MCF 10A (cell line): ENCODE results near the gene WWOX. TPM values are rescaled to one million over a fixed set of nuclear protein-coding genes. Genes with fewer than 3 reads are reported as not detected.

Source experiments
- BruUV-seq: library from RNA; stranded (reverse); fragments of 400-500 nt; replicated peaks from 2 replicates; lab custom pipeline; 2021; lab: Mats Ljungman, UMichigan
- CTCF ChIA-PET: fragments of 300-600 bp; sonication (Branson Sonifier 250); formaldehyde crosslinking; extraction: SDS; loops from one replicate; lab custom pipeline; 2021; ENCODE audit warnings: antibody characterized with exemption, inconsistent platforms; lab: Yijun Ruan, JAX
- POLR2A ChIA-PET: fragments of 300-600, 350-650 bp; sonication (Branson Sonifier 250); formaldehyde crosslinking; extraction: SDS; loops from one replicate; lab custom pipeline; 2020; ENCODE audit warnings: antibody characterized with exemption, inconsistent platforms; lab: Yijun Ruan, JAX
- DNase-seq: peaks from one replicate; pipeline ENCODE4 v3.0.0-alpha.2; 2018; ENCODE audit not compliant: unreplicated experiment
- H3K27ac Mint-ChIP-seq: one replicate; pipeline ENCODE4 v1.8.0; 2022; ENCODE audit warnings: mild to moderate bottlenecking, low read depth, mixed read lengths; ENCODE audit not compliant: unreplicated experiment
- H3K27me3 Mint-ChIP-seq: one replicate; pipeline ENCODE4 v1.8.0; 2022; ENCODE audit warnings: mixed read lengths; ENCODE audit not compliant: insufficient read depth, unreplicated experiment
- H3K36me3 Mint-ChIP-seq: one replicate; pipeline ENCODE4 v1.8.0; 2022; ENCODE audit warnings: mild to moderate bottlenecking, moderate library complexity, mixed read lengths; ENCODE audit not compliant: insufficient read depth, unreplicated experiment
- H3K4me1 Mint-ChIP-seq: one replicate; pipeline ENCODE4 v1.8.0; 2022; ENCODE audit warnings: mixed read lengths; ENCODE audit not compliant: insufficient read depth, unreplicated experiment
- H3K4me3 Mint-ChIP-seq: one replicate; pipeline ENCODE4 v1.8.0; 2022; ENCODE audit warnings: mild to moderate bottlenecking, moderate library complexity, mixed read lengths; ENCODE audit not compliant: unreplicated experiment
- H3K9me3 Mint-ChIP-seq: one replicate; pipeline ENCODE4 v1.8.0; 2022; ENCODE audit warnings: mixed read lengths; ENCODE audit not compliant: unreplicated experiment
- CTCF ChIP-seq: fragments of 200-600 bp; IDR thresholded peaks from one replicate; pipeline ENCODE4 v1.8.0; 2022; ENCODE audit warnings: antibody characterized with exemption, mild to moderate bottlenecking; ENCODE audit not compliant: unreplicated experiment
- intact Hi-C: fragments of 100-400 bp; cut with micrococcal nuclease; formaldehyde crosslinking; loops from 2 replicates; pipeline ENCODE4 v1.14.1; 2022
- total RNA-seq: library from RNA; stranded (reverse); gene quantifications from 2 replicates; pipeline ENCODE4 v1.2.3, GENCODE V29; 2022

Gene WWOX
- total RNA-seq, 1 experiment from 2014 or later, result 18.1 TPM

GRCh38 chr16:78791011-78791410, 691.6 kb downstream of the WWOX start:
- POLR2A ChIA-PET, result no interaction called here
- Mint-ChIP-seq H3K36me3 (no peaks in the 10 kb centered on the region), H3K4me1 (no peaks in the 10 kb centered on the region), H3K4me3 (no peak overlapping the region), H3K27me3 (no peaks in the 10 kb centered on the region), H3K9me3 (no peaks in the 10 kb centered on the region), H3K27ac (no peak overlapping the region)
- CTCF ChIA-PET, result no interaction called here
- BruUV-seq, result no TSS peak
- DNase-seq, result no peak
- intact Hi-C loops, result no loop called here
- TF ChIP-seq CTCF, result no peak

GRCh38 chr16:78791926-78792325, 692.5 kb downstream of the WWOX start:
- ChIA-PET CTCF (interaction anchor here (0.8 kb wide), 1 partner anchor 830 kb away, joined by 4 read pairs; no protein-coding TSS in a partner anchor), POLR2A (no interaction called here)
- no peaks in the 10 kb centered on the region for H3K9me3 Mint-ChIP-seq
- H3K27me3 Mint-ChIP-seq, result no peaks in the 10 kb centered on the region
- no peak for TF ChIP-seq CTCF
- no peaks in the 10 kb centered on the region for H3K4me1 Mint-ChIP-seq
- no peak for DNase-seq
- H3K4me3 Mint-ChIP-seq, result no peak overlapping the region
- intact Hi-C loops, result no loop called here
- BruUV-seq, result no TSS peak
- no peaks in the 10 kb centered on the region for H3K36me3 Mint-ChIP-seq
- no peak overlapping the region for H3K27ac Mint-ChIP-seq

- DNase-seq, result no peak
- Mint-ChIP-seq H3K9me3 (no peaks in the 10 kb centered on the region), H3K36me3 (no peaks in the 10 kb centered on the region), H3K27me3 (no peaks in the 10 kb centered on the region), H3K4me1 (no peaks in the 10 kb centered on the region), H3K4me3 (no peak overlapping the region), H3K27ac (no peak overlapping the region)
- POLR2A ChIA-PET, result no interaction called here
- BruUV-seq, result no TSS peak
- intact Hi-C loops, result no loop called here
- CTCF ChIA-PET, result no interaction called here
- no peak for TF ChIP-seq CTCF
These were observed 693.5 kb downstream of the WWOX start for GRCh38 chr16:78792952-78793351.

GRCh38 chr16:78794581-78795250, 695.3 kb downstream of the WWOX start:
- ChIA-PET POLR2A (interaction anchor here (0.7 kb wide), 1 partner anchor 755 kb away, joined by 5 read pairs; no protein-coding TSS in a partner anchor), CTCF (no interaction called here)
- BruUV-seq, result no TSS peak
- Mint-ChIP-seq H3K4me3 (no peak overlapping the region), H3K9me3 (no peaks in the 10 kb centered on the region), H3K27ac (no peak overlapping the region), H3K36me3 (no peaks in the 10 kb centered on the region), H3K4me1 (no peaks in the 10 kb centered on the region), H3K27me3 (no peaks in the 10 kb centered on the region)
- intact Hi-C loops, result no loop called here
- DNase-seq, result no peak
- TF ChIP-seq CTCF, result no peak
